Measurements from ENCODE around the gene CLDN25.

GRCh38 chr11:113771964-113772363 is 7.6 kb upstream of the CLDN25 start:
- TF ChIP-seq, protein P1, sequence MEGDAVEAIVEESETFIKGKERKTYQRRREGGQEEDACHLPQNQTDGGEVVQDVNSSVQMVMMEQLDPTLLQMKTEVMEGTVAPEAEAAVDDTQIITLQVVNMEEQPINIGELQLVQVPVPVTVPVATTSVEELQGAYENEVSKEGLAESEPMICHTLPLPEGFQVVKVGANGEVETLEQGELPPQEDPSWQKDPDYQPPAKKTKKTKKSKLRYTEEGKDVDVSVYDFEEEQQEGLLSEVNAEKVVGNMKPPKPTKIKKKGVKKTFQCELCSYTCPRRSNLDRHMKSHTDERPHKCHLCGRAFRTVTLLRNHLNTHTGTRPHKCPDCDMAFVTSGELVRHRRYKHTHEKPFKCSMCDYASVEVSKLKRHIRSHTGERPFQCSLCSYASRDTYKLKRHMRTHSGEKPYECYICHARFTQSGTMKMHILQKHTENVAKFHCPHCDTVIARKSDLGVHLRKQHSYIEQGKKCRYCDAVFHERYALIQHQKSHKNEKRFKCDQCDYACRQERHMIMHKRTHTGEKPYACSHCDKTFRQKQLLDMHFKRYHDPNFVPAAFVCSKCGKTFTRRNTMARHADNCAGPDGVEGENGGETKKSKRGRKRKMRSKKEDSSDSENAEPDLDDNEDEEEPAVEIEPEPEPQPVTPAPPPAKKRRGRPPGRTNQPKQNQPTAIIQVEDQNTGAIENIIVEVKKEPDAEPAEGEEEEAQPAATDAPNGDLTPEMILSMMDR (IDR thresholded peaks at IDR 0.05) = no peak
- no peak for TF ChIP-seq POLR2A (IDR thresholded peaks at IDR 0.05)
